ENCODE data around the gene BMP8B.

The BMP8B gene

DNA sequence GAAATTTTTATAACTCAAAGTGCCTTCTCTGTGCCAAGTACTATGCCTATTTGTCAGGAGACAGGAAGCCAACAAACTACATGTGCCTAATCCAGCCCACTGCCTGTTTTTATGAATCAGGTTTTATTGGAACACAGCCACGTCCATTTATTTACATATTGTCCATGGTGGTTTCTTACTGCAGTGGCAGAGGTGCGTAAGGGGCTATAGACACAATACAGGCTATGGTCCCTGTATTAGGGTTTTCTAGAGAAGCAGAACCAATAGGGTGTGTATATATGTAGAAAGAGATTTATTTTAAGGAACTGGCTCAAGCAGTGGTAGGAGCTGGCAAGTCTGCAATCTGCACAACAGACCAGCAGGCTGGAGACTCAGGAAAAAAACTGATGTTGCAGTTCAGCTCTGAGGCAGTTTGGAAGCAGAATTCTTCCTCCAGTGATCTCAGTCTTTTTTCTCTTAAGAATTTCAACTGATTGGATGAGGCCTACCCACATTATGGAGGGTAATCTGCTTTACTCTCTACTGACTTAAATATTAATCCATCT is 34.6 kb downstream of the BMP8B start:
- no peak overlapping the region for H3K4me3 ChIP-seq (ENCODE audit: low read depth, low read length)
- TF ChIP-seq, protein P1, sequence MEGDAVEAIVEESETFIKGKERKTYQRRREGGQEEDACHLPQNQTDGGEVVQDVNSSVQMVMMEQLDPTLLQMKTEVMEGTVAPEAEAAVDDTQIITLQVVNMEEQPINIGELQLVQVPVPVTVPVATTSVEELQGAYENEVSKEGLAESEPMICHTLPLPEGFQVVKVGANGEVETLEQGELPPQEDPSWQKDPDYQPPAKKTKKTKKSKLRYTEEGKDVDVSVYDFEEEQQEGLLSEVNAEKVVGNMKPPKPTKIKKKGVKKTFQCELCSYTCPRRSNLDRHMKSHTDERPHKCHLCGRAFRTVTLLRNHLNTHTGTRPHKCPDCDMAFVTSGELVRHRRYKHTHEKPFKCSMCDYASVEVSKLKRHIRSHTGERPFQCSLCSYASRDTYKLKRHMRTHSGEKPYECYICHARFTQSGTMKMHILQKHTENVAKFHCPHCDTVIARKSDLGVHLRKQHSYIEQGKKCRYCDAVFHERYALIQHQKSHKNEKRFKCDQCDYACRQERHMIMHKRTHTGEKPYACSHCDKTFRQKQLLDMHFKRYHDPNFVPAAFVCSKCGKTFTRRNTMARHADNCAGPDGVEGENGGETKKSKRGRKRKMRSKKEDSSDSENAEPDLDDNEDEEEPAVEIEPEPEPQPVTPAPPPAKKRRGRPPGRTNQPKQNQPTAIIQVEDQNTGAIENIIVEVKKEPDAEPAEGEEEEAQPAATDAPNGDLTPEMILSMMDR (IDR thresholded peaks at IDR 0.05; ENCODE audit: borderline replicate concordance, insufficient read depth, low read depth, low read length): no peak

DNA sequence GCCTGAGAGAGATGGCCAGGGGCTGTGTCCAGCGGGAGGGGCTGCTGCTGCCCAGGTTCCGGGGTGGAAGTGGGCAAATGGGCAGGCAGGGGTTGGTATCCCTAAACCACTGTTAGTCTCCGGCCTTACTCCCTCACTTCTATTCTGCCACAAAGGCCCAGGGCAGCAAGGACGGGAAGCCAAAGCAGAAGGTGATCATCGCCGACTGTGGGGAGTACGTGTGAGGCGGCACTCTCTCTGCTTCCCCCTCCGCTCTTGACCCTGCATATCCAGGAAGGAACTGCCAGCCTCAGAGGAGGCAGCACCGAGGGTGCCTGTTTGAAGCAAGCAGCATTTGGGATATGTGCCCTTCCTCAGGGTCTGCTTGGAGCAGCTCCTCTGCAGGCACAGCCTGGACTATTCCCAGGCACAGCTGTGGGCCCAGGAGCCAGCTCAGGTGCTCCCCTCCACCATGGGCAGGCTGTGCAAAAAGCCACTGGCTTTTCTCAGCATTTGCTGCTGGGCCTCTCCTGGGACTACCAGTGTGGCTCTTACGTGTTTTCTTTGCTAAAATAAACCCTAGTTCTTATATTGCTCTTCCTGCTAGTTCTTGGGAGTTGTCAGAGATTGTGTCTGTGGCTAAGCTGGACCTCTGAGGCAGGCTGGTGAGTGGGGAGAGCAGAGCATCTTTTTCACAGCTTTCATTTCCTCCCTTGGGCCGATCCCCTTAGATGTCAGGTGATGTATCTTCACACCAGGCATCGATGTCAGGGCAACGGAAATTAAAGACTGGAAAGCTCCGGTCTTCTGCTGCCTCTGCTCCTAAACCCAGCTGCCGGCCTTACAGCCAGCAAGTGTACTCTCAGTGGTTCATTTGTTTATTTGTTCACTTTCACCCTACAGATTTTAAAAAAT is 35.3 kb downstream of the BMP8B start:
- TF ChIP-seq, protein P1 (IDR thresholded peaks at IDR 0.05; ENCODE audit: borderline replicate concordance, insufficient read depth, low read depth, low read length): no peak

DNA sequence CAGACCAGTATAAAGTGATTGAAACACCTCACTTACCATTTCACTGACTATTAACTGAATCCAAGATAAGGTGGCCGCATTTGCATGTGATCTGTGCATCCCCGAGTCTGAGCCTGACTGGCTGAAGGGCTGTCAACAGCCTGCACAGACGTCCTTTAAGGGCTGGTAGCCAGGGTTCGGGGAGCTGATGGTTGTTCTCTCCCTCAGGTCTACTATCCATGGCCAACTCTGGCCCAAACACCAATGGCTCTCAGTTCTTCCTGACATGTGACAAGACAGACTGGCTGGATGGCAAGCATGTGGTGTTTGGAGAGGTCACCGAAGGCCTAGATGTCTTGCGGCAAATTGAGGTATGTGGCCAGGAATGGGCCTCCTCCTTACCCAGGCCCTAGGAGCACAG is 36.0 kb downstream of the BMP8B start:
- H3K4me3 ChIP-seq (ENCODE audit: low read depth, low read length): no peak overlapping the region
- TF ChIP-seq, protein P1 (IDR thresholded peaks at IDR 0.05; ENCODE audit: borderline replicate concordance, insufficient read depth, low read depth, low read length): no peak

More for the DNA sequence above, 35.3 kb downstream of the BMP8B start:
- no peak overlapping the region for H3K4me3 ChIP-seq (ENCODE audit: low read depth, low read length)

DNA sequence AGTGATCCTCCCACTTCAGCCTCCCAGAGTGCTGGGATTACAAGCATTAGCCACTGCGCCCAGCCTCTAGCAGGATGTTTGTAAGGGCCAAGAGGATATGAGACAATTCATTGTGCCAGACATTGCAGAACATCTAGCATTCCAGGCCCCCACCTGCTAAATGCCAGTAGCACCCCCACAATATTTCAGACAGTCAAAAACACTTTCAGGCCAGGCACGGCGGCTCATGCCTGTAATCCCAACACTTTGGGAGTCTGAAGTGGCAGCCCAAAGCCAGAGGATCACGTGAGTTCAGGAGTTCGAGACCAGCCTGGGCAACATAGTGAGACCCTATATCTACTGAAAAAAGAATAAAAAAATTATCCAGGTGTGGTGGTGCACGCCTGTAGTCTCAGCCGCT is 37.1 kb downstream of the BMP8B start:
- TF ChIP-seq, protein P1 (IDR thresholded peaks at IDR 0.05; ENCODE audit: borderline replicate concordance, insufficient read depth, low read depth, low read length): no peak
- no peak overlapping the region for H3K4me3 ChIP-seq (ENCODE audit: low read depth, low read length)

DNA sequence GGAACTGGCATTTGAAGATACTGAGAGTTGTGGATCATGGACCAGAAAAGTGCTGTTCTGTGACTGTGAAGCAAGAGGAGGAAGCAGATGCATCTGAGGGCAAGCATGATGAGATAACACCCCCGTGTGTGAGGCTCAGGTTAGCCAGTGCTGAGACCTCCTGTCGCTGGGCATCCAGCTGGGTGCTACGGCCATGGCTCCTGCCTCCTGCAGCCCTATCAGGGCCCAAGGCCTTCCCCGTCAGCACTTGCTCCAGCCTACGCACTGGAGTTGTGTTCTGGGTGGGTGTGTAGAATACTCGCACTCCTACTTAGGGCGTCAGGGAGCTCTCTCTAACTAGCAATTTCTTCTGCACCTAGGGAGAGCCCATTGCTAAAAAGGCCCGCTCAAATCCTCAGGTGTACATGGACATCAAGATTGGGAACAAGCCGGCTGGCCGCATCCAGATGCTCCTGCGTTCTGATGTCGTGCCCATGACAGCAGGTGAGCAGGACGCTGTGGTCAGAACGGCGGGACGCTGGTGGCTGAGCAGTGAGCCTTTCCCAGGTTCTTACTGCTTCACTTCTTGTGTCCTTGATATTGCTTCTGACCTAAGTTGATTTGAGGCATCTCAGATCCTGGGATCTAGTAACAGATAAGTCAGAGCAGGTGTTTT is 43.5 kb downstream of the BMP8B start:
- TF ChIP-seq, protein P1 (IDR thresholded peaks at IDR 0.05; ENCODE audit: borderline replicate concordance, insufficient read depth, low read depth, low read length): no peak
- H3K4me3 ChIP-seq (ENCODE audit: low read depth, low read length): no peak overlapping the region

DNA sequence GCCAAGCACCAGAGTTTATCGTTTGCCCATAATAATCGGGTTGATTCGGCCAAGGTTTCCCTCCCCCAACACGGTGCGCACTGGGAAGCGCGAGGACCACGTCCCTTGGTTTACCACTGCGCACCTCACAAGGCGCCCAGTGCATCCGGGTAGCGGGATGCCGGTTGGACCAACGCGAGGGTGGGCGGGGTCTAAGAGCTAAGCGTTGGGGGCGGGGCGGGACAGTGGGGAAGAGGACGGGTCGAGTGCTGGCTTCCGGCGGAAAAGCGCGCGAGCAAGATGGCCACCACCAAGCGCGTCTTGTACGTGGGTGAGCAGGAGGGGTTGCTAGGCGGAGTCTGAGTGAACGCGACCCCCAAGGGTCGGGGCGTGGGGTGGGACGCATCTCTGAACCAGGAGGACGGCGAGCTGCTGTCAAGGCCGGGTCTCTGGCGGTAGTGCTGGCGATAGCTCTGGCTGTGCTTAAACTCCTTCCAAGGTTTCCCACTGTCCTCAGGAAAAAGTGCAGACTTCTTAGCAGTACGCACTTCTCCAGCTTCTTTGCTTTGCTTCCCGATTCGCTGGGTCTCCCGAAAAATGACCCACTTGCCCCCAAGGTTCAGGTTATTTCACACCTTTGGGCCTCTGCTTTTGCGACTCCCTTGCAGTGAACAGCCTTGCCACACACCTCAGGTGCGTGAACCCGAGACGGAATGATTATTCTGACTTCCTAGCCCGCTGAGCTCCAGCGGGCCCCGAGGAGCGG is 49.9 kb downstream of the BMP8B start, which contains the start of gene PPIE:
TSS of gene PPIE (plus strand) at position 261 of the 745 bp plus-strand sequence. CDS start at position 280, 19 bp downstream.
- H3K4me3 ChIP-seq (ENCODE audit: low read depth, low read length): peak within 1 kb of the TSS; percentile 85
- TF ChIP-seq, protein P1 (IDR thresholded peaks at IDR 0.05; ENCODE audit: borderline replicate concordance, insufficient read depth, low read depth, low read length): no peak
